ENCODE results near the gene CFDP1. TPM values are rescaled to one million over a fixed set of nuclear protein-coding genes. Genes with fewer than 3 reads are reported as not detected.

The CFDP1 gene
- total and polyA plus RNA-seq, 5 experiments from 2014 or later: 34.3 to 39.0 (median 34.9) TPM

GRCh38 chr16:75394941-75395340 lies 38.4 kb downstream of the CFDP1 start:
- Mint-ChIP-seq H3K4me1 (no peaks in the 10 kb centered on the region), H3K4me3 (no peak overlapping the region), H3K36me3 (peaks cover 0 to 54% (median 18%) of the 10 kb centered on the region in 3 donors), H3K27ac (no peak overlapping the region), H3K27me3 (no peaks in the 10 kb centered on the region), H3K9me3 (no peaks in the 10 kb centered on the region)
- no peak for ATAC-seq
- POLR2A ChIA-PET: no interaction called here
- DNase-seq: no peak

- no peaks in the 10 kb centered on the region for H3K4me1 Mint-ChIP-seq
- H3K27ac Mint-ChIP-seq: no peak overlapping the region
- H3K36me3 Mint-ChIP-seq: peaks cover 0 to 62% (median 18%) of the 10 kb centered on the region in 3 donors
Observed at GRCh38 chr16:75392906-75393305, 40.4 kb downstream of the CFDP1 start.

DNA sequence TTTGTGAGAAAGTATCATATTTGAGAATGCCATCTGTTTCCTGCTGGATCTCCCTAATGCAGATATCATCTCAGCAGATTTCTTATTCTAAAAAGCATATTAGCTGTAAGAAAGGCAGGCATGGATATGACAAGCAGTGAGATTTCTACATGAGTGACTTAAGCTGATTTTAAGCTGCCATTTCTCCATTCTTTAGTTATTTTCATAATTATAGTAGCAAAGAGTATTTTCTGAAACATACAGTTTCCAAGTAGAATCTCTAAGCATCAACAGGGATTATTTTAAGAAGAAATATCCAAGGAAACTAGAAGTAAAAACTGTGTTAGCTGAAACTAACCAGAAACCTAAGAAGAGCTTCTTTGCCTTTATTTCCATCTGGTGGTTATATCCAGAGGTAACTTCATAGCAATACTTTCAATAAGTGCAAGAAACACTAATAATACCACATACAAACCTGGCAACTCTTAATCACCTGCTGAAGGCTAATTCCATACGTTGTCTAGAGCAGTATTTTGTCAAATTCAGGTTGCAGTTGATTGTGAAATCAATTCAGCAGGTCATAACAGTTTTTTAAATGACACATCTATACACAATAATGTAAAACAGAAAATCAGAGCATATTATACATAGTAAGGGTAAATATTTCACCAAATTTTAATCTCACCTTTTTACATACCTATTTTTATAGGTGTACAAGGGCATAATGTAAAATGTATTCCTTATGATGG lies 42.2 kb downstream of the CFDP1 start:
- Mint-ChIP-seq H3K9me3 (no peaks in the 10 kb centered on the region), H3K4me3 (no peak overlapping the region), H3K27ac (no peak overlapping the region), H3K27me3 (no peaks in the 10 kb centered on the region), H3K4me1 (no peaks in the 10 kb centered on the region), H3K36me3 (peaks cover 0 to 65% (median 18%) of the 10 kb centered on the region in 3 donors)
- POLR2A ChIA-PET: no interaction called here
- DNase-seq: no peak
- no peak for ATAC-seq

More at GRCh38 chr16:75392906-75393305, 40.4 kb downstream of the CFDP1 start:
- no peak for DNase-seq
- POLR2A ChIA-PET: no interaction called here
- no peak overlapping the region for H3K4me3 Mint-ChIP-seq
- H3K9me3 Mint-ChIP-seq: no peaks in the 10 kb centered on the region
- H3K27me3 Mint-ChIP-seq: no peaks in the 10 kb centered on the region
- no peak for ATAC-seq

DNA sequence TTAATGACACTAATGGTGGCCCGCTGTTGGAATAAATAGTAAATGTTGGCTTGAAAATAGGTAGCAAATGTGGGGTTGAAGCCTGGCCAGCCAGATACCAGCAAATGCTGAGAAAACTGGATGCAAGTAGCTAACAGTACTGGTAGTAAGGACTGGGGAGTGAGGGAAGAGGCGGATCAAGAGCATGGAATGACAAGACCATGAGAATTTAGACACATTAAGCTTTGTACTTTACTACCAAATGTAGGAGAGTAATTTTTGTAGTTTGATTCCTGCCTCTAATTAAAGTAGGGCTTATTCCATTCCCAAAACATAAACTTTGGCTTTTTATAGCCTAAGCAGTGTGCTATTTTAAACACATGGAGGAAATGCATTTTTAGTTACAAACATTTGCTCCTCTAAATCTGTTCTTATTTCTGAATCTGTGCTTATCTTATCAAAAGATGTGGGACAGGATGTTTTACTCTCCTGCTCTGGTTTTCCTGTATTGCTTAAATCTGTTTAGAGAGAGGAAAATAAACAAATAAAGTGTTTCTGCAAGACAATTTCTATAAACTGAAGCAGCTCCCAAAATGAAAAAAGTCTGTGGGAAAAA lies 44.1 kb downstream of the CFDP1 start:
- H3K9me3 Mint-ChIP-seq: no peaks in the 10 kb centered on the region
- POLR2A ChIA-PET: no interaction called here
- no peak overlapping the region for H3K4me3 Mint-ChIP-seq
- DNase-seq (no peak), ATAC-seq (no peak)
- peak overlapping the region in 2 of 10 donors; percentile 37 to 50 for H3K27ac Mint-ChIP-seq
- H3K27me3 Mint-ChIP-seq: peaks cover 0 to 4% (median 0%) of the 10 kb centered on the region in 5 donors
- no peaks in the 10 kb centered on the region for H3K4me1 Mint-ChIP-seq
- peaks cover 0 to 53% (median 12%) of the 10 kb centered on the region in 3 donors for H3K36me3 Mint-ChIP-seq

- Mint-ChIP-seq H3K36me3 (peaks cover 0 to 48% (median 9%) of the 10 kb centered on the region in 3 donors), H3K27ac (peak overlapping the region in 1 of 10 donors; percentile 32), H3K9me3 (no peaks in the 10 kb centered on the region), H3K27me3 (peaks cover 0 to 6% (median 0%) of the 10 kb centered on the region in 5 donors), H3K4me1 (no peaks in the 10 kb centered on the region), H3K4me3 (no peak overlapping the region)
- POLR2A ChIA-PET: interaction anchor here (1.1 kb wide), 1 partner anchor 189 kb away, joined by 3 read pairs; no protein-coding TSS in a partner anchor
- DNase-seq (no peak), ATAC-seq (no peak)
Observed at GRCh38 chr16:75387951-75388350, 45.4 kb downstream of the CFDP1 start.

DNA sequence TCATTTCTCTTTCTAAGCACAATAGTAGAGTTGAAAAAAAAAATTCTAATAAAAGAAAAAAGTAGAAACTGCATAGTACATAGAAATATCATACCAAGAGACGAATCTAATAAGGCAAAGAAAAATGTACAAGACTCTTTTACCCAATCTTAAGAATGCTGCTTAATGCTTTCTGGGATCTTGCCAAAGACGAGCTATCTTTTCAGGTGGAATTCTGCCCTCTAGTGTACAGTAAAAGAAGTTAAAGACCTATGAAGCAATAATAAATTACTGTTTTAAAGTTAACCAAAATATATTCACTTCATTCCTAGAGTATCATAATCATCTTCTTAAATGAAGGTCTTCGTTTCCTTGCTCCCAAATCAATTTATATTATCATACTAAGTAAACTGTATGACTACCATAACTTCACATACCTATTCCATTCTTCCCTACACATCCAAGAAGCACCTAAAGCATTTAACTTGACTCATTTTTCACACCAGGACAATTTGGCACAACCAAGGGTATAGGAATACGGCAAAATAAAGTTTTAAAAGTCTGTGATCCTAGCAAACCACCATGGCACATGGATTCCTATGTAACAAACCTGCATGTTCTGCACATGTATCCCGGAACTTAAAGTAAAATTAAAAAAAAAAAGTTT lies 47.7 kb downstream of the CFDP1 start:
- Mint-ChIP-seq H3K27me3 (peaks cover 0 to 14% (median 3%) of the 10 kb centered on the region in 5 donors), H3K4me3 (no peak overlapping the region), H3K4me1 (peaks cover 11 to 18% (median 16%) of the 10 kb centered on the region in 4 donors), H3K36me3 (peaks cover 0 to 37% (median 8%) of the 10 kb centered on the region in 3 donors), H3K27ac (no peak overlapping the region), H3K9me3 (no peaks in the 10 kb centered on the region)
- POLR2A ChIA-PET: interaction anchor here (0.6 to 1.3 kb wide), 4 partner anchors 151 to 907 kb away, joined by 3 to 4 read pairs (median 4); no protein-coding TSS in a partner anchor
- ATAC-seq: peak in 1 of 2 donors; percentile 53
- DNase-seq: peak in 5 of 10 donors; percentile 11 to 69 (median 52)

DNA sequence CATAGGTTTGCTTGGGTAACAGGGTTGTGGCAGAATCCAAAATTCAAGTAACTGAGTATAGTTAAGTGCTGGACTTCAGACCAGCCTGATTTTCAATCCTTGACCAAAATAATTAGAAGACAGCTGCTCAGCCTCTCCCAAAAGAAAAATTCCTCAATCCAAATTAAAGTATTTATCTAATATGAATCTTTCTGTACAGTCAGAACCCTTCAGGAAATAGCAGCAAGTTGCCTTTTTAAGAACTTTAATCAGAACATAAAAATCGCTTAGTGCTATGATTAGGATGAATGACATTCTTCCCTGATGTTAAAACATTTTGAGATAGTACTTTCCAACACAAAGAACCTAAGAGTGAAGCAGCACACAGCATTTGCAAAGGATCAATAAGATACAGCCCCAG lies 50.2 kb downstream of the CFDP1 start:
- Mint-ChIP-seq H3K9me3 (no peaks in the 10 kb centered on the region), H3K4me3 (no peak overlapping the region), H3K27ac (no peak overlapping the region), H3K36me3 (peaks cover 6 to 22% (median 11%) of the 10 kb centered on the region in 3 donors), H3K27me3 (peaks cover 0 to 19% (median 3%) of the 10 kb centered on the region in 5 donors), H3K4me1 (peaks cover 21 to 43% (median 34%) of the 10 kb centered on the region in 4 donors)
- DNase-seq: no peak
- no peak for ATAC-seq
- POLR2A ChIA-PET: no interaction called here

GRCh38 chr16:75382611-75383010 lies 50.7 kb downstream of the CFDP1 start:
- peak overlapping the region in 1 of 10 donors; percentile 11 for H3K27ac Mint-ChIP-seq
- POLR2A ChIA-PET: interaction anchor here (1.8 kb wide), 1 partner anchor 184 kb away, joined by 4 read pairs; no protein-coding TSS in a partner anchor

GRCh38 chr16:75380870-75381269 lies 52.4 kb downstream of the CFDP1 start:
- H3K4me1 Mint-ChIP-seq: peaks cover 24 to 47% (median 38%) of the 10 kb centered on the region in 4 donors
- no peak for ATAC-seq

More at GRCh38 chr16:75382611-75383010, 50.7 kb downstream of the CFDP1 start:
- DNase-seq: no peak
- Mint-ChIP-seq H3K4me3 (no peak overlapping the region), H3K27me3 (peaks cover 0 to 23% (median 3%) of the 10 kb centered on the region in 5 donors), H3K4me1 (peaks cover 24 to 47% (median 36%) of the 10 kb centered on the region in 4 donors), H3K9me3 (no peaks in the 10 kb centered on the region), H3K36me3 (peaks cover 6 to 23% (median 13%) of the 10 kb centered on the region in 3 donors)
- ATAC-seq: no peak

GRCh38 chr16:75379911-75380847 lies 53.1 kb downstream of the CFDP1 start:
- Mint-ChIP-seq H3K9me3 (no peaks in the 10 kb centered on the region), H3K4me3 (peak overlapping the region; percentile 65 to 86 (median 75)), H3K4me1 (peaks cover 24 to 47% (median 38%) of the 10 kb centered on the region in 4 donors), H3K36me3 (peaks cover 10 to 34% (median 26%) of the 10 kb centered on the region in 3 donors), H3K27ac (peak overlapping the region in 6 of 10 donors; percentile 6 to 90 (median 17)), H3K27me3 (peaks cover 0 to 32% (median 3%) of the 10 kb centered on the region in 5 donors)
- POLR2A ChIA-PET: interaction anchor here (0.9 kb wide), 1 partner anchor 53 kb away, joined by 3 read pairs; the partner anchor contains the start of gene CFDP1
- ATAC-seq (peak; percentile 96 to 98), DNase-seq (peak; percentile 7 to 70 (median 40))

More at GRCh38 chr16:75380870-75381269, 52.4 kb downstream of the CFDP1 start:
- POLR2A ChIA-PET: interaction anchor here (0.9 to 1.8 kb wide), 2 partner anchors 52 to 182 kb away, joined by 3 to 4 read pairs; partner anchors contain the start of gene CFDP1
- H3K36me3 Mint-ChIP-seq: peaks cover 10 to 32% (median 25%) of the 10 kb centered on the region in 3 donors
- peak overlapping the region in 4 of 10 donors; percentile 20 to 90 (median 48) for H3K27ac Mint-ChIP-seq
- H3K9me3 Mint-ChIP-seq: no peaks in the 10 kb centered on the region
- peak in 1 of 10 donors; percentile 7 for DNase-seq
- peaks cover 0 to 33% (median 3%) of the 10 kb centered on the region in 5 donors for H3K27me3 Mint-ChIP-seq
- peak overlapping the region; percentile 65 to 86 (median 75) for H3K4me3 Mint-ChIP-seq

DNA sequence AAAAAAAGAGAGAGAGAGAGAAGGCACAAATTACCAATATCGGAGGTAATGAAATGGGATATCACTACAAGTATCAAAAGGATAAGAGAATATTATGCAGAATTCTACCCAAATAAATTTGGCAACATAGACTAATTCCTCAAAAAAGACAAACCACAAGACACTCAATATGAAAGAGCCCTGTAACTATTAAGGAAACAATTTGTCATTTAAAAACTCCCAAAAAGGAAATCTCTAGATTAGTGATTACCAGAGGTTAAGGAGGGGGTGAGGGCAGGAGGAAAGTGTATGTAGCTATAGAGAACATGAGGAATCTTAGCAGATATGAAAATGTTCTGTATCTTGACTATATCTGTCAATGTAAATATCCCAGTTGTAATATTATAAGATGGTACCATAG lies 54.0 kb downstream of the CFDP1 start:
- H3K27me3 Mint-ChIP-seq: peaks cover 0 to 32% (median 3%) of the 10 kb centered on the region in 5 donors
- H3K27ac Mint-ChIP-seq: peak overlapping the region in 2 of 10 donors; percentile 1 to 23
- H3K36me3 Mint-ChIP-seq: peaks cover 10 to 38% (median 26%) of the 10 kb centered on the region in 3 donors
- POLR2A ChIA-PET: interaction anchor here (1.0 kb wide), 1 partner anchor 22 kb away, joined by 4 read pairs; no protein-coding TSS in a partner anchor
- DNase-seq (no peak), ATAC-seq (no peak)
- H3K9me3 Mint-ChIP-seq: no peaks in the 10 kb centered on the region
- H3K4me1 Mint-ChIP-seq: peaks cover 24 to 47% (median 38%) of the 10 kb centered on the region in 4 donors
- H3K4me3 Mint-ChIP-seq: peak overlapping the region in 6 of 10 donors; percentile 44 to 71 (median 54)
